HT1080 (cell line): ENCODE data around the gene SULT2B1. TPM values are rescaled to one million over a fixed set of nuclear protein-coding genes. Genes with fewer than 3 reads are reported as not detected.
"Not testable (repeated sequence)": the region's sequence is repeated elsewhere in the genome, so short reads cannot be mapped to it uniquely, and the experiment has no call there.

Source experiments
- DNase-seq: peaks from one replicate; pipeline ENCODE4 v3.0.0-alpha.2; 2015; ENCODE audit warnings: low read depth
- total RNA-seq: library from RNA; depleted of rRNA; stranded (reverse); fragments of >200 nt; shearing (Covaris generic); gene quantifications from 2 replicates; pipeline ENCODE4 v1.2.3, GENCODE V29; 2014

SULT2B1 gene
- total RNA-seq, 1 experiment from 2014 or later, result not detected

DNA sequence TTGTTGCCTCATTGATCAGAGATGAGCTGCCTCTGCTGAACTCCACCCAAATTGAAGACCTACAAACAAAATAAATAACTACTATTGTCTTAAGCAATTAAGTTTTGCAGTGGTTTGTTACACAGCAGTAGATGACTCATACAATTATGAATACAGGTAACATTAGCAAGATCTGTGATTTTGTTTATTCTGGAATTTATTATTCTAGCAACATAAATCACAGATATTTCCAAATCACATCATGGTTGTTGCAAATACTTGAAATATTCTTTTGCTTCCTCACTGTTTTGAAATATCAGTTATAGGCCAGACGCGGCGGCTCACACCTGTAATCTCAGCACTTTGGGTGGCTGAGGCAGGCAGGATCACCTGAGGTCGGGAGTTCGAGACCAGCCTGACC lies 27.2 kb upstream of the SULT2B1 start:
- DNase-seq, result no peak

DNA sequence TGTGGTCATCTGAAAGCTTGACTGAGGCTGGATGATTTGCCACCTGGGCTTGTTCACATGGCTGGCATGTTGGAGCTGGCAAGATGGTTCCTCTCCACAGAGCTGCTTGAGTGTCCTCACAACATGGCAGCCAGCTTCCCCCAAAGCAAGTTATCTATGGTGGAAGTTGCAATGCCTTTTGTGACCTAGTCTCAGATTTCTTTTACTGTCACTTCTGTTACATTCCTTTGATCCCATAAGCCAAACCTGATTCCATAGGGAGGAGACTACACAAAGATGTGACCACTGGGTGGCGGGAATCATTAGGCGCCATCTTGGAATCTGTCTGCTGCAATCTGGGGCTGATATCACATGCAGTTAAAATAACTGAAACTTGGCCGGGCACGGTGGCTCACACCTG lies 22.8 kb upstream of the SULT2B1 start:
- no peak for DNase-seq

DNA sequence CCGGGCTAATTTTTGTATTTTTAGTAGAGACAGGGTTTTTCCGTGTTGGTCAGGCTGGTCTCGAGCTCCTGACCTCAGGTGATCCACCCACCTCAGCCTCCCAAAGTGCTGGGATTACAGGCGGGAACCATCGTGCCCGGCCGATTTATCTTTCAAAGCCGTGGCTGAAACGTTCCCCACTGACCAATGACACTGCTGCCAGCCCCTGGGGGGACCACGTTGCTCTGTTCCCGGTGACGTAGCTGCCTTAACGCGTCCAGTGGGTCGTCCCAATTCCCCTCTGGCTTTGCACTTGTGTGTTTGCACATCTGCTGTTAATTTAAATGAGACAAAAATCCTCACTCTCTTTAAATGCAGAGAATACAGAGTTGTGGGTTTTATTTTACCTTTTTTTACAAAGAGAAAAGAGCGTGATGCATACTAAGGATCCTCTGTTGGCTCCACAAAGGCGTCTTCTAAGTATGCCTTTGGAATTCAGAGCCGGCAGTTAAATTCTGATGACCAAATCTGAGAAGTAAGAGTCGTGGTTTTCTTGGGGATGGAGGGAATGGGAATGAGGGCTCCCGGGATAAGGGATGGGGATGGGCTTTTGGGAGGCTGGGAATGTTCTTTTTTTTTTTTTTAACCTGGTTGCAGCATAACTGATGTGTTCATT lies 21.8 kb upstream of the SULT2B1 start:
- no peak for DNase-seq

DNA sequence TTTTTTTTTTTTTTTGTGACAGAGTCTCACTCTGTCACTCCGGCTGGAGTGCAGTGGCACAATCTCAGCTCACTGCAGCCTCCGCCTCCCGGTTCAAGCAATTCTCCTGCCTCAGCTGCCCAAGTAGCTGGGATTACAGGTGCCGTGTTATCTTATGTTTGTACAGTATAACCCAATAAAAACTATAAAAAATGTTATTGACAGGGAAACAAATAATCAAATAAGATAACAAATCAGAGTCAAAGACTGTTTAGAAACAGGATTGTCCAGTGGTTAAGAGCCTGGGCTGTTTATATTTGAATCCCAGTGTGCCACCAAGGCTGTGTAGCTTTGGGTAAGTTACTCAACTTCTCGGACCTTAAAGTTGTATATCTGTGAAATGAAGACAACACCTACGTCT lies 21.2 kb upstream of the SULT2B1 start:
- no peak for DNase-seq

DNA sequence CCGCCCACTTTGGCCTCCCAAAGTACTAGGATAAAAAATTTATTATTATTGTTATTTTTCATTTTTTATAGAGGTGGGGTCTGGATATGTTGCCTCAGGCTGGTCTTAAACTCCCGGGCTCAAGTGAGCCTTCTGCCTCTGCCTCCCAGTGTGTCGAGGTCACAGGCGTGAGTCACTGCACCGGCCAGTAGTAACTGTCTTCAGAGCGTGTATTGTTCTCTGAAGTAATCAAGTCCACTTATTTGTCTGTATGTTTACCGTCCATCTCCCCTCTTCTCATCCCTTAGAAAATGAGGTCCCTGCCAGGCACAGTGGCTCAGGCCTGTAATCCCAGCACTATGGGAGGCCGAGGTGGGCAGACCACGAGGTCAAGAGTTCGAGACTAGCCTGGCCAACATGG lies 18.2 kb upstream of the SULT2B1 start:
- no peak for DNase-seq

DNA sequence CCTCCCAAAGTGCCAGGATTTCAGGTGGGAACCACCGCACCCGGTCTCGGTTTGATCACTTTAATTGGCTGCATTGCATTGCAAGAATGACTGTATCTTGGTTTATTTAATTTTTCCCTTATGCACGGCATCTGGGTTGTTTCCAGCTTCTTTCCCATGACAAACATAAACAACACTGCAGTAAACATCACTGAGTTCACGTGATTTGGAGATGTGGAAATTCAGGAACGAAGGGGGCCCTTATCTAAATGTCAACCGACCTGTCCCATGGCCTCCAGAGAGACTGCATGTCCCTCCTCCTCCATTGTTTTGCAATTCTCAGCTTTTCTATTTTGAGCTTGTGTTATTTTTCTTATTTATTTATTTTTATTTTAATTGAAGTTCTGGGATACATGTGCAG lies 14.4 kb upstream of the SULT2B1 start:
- DNase-seq, result no peak

DNA sequence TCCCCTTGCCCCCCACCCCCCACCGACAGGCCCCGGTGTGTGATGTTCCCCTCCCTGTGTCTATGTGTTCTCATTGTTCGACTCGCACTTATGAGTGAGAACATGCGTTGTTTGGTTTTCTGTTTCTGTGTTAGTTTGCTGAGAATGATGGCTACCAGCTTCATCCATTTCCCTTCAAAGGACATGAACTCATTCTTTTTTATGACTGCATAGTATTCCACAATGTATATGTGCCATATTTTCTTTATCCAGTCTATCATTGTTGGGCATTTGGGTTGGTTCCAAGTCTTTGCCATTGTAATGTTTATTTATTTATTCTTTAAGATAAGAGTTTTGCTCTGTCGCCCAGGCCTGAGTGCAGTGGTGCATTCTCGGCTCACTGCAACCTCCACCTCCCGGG lies 13.9 kb upstream of the SULT2B1 start:
- not testable (repeated sequence) for DNase-seq

GRCh38 chr19:48539503-48540096 lies 12.4 kb upstream of the SULT2B1 start:
- DNase-seq, result peak; percentile 34

GRCh38 chr19:48540110-48540509 lies 11.9 kb upstream of the SULT2B1 start:
- DNase-seq, result no peak

DNA sequence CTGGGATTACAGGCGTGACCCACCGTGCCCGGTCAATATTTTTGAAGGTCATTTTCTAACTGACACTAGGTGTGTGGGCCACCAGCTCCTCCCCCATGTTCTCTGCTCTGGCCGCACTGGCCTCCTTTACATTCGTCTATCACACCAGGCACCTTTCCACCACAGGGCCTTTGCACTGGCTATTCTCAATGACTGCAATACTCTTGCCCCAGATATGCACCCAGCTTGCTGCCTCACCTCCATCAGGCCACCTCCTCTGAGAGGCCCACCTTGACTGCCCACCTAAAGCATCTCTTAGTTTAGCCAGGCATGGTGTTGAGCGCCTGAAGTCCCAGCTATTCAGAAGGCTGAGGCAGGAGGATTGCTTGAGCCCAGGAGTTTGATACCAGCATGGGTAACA lies 10.2 kb upstream of the SULT2B1 start:
- no peak for DNase-seq

DNA sequence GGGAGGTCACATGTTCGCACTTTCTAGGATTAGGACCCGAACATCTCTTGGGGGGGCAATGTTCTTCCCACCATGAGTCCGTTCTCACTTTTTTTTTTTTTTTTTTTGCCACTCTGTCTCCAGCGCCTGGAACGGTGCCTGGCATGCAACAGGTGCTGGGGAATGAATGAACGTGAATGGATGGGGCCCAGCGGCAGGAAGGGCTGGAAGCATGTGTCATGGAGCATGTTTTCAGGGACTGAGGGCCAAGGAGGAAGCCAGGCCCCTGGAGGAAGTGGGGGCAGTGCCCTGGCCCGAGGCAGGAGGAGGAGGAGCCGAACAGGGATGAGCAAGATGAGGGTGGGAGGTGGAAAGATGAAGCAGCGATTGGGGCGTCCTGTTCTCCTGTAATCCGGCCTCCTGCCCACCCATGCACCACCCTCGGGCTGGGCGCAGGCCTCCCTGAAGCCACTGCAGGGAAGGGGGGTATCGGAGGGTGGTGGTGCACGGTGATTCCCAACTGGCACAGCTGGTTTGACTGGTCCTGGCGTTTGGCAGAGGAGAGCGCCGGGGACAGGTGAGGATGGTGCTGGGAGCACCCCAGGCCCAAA lies 8.8 kb upstream of the SULT2B1 start:
- peak; percentile 92 for DNase-seq

GRCh38 chr19:48544856-48545750 lies 6.9 kb upstream of the SULT2B1 start:
- DNase-seq, result no peak

DNA sequence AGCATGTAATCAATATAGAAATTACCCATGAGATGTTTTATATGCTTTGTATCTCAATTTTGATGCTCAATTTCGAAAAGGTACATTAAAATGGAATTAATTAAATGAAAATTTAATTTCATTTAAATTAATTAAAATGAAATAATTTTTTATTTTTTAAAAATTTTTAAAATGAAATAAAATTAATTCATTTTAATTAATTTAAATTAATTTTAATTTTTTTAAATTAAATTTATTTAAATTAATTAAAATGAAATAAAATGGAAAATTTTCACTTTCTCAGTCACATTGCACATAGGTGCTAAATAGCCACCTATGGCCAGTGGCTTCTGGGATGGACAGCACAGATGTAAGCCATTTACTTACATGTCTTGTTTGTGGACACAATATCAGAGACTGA lies 4.2 kb upstream of the SULT2B1 start:
- no peak for DNase-seq

- no peak for DNase-seq
These were observed 3.6 kb upstream of the SULT2B1 start for GRCh38 chr19:48548253-48548911.

GRCh38 chr19:48549380-48549779 lies 2.6 kb upstream of the SULT2B1 start:
- DNase-seq, result no peak

DNA sequence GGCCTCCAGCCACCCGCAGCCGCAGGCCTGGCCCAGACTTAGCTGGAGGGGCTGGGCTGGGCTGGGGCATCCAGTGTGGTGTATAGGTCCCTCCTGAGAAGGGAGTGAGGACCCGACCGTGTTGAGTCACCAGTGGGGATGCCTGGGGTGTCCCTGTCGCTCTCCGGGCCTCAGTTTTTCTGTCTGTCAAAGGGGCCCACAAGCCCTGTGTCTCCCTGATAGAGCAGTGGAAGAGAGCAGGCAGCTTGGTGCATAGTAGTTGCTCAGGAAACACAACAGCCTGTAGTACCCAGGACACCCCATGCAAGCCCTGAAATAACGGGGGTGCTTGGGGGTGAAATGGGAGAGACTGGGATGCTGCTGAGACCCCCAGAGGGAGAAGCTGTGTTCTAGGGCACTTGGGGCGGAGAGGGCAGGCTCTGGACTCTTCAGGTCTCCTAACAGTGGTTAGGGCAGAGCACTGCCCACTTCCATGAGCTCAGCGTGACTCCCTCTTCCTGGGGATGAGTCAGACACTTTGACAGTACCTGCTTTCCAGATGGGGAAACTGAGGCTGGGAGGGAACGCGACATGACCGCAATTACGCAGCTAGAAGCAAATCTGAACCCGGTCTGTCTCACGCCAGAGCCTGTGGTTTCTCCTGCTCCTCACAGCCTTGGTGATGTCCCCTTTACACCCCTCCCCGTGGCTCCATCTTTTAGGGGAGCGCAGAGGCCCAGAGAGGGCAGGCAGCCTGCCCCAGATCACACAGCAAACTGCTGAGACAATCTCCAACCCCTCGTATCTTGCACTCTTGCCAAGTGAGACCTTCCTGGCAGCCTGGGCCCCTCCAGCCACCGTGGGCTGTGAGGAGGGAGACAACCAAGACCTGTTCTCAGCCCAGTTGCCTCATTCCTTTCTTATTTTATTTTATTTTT lies 692 bp downstream of the SULT2B1 start:
- peak; percentile 55 for DNase-seq

DNA sequence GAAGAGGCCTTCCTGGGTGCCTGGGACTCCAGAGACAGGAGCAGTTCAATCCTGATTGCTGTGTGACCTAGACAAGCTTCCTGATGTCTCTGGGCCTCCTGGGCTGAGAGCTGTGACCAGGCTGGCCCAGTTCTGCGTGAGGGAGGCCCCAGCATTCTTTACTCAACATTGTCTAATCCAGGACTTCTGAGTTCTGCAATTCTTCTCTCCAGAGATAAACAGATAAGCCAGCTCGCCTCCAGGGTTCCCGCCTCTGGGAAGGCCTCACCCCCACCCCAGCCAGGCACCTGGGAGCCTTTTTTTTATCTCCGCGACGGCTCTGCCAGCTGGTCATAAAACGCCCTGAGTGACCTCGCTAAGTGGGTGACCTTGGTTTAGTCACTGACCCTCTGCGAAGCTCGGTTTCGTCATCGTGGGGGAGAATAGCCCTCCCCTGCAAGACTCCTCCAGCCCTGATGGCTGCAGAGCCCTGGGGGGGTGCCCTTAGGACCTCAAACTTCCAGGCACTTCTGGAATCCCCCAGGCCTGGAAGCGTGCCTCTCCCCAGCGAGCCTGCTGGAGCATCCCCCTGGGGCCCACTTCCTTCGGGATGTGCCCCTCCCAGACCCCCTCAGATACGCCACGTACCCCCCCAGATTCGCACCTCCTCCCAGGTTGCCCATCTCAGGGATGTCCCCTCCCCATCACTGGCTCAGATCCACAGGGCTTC lies 1.9 kb downstream of the SULT2B1 start:
- peak; percentile 71 for DNase-seq

DNA sequence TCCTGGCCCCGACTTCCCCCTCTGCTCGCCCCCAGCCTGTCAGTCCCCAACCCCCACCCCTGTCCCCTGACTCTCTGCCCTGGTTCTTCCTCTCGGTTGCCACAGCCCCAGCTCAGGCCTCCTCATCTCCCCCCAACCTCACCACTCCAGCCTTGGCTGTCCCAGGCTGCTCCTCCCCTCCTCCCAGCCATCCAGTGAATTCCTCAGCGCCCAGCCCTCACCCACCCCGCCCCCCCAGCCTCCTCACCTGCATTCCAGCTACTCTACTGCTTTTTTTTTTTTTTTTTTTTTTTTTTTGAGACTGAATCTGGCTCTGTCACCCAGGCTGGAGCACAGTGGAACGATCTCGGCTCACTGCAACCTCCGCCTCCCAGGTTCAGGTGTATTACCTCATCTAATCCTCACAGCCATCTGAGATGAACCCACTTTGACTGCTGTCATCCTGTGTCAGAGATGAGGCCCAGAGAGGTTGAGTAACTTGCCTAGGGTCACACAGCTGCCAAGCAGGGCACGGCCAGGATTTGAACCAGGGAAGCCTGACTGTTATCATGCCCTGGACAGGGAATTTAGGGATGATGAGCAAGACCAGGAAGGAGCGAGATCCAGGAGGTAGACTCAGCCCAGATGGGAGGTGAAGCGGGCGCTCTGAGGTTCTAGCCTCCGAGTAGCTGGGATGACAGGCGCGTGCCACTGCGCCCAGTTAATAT lies 2.6 kb downstream of the SULT2B1 start:
- no peak for DNase-seq

DNA sequence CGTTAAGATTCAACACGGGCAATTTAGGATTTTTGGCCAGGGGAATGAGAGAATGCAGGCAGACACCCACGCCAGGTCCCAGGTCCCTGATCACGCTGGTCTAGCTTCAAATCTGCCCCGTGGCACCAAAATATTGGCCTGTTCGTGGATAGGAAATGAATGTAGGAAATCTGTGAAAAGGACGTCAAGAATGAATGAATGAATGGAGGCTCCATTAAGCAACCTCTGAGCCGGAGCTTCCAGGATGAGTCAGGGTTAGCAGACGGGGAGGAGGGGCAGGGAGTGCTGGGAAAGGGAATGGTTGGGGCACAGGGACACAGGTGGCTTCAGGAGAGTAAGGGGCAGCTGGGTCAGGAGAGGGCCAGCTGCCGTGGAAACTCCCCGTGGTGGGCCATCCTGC lies 4.2 kb downstream of the SULT2B1 start:
- DNase-seq, result peak; percentile 64
